Colonic mucosa (tissue), 4 donors: Measurements from ENCODE around the gene TLCD4. TPM values are rescaled to one million over a fixed set of nuclear protein-coding genes. Genes with fewer than 3 reads are reported as not detected.

Experiments
- DNase-seq: peaks from one replicate; pipeline ENCODE4 v3.0.0-alpha.2; 2020
- H3K27ac ChIP-seq: fragments of 200-600 bp; one replicate; pipeline ENCODE4 v1.8.0; 2021
- H3K27me3 ChIP-seq: fragments of 200-600 bp; one replicate; pipeline ENCODE4 v1.8.0; 2021
- H3K36me3 ChIP-seq: fragments of 200-600 bp; one replicate; pipeline ENCODE4 v1.8.0; 2021
- H3K4me1 ChIP-seq: fragments of 200-600 bp; one replicate; pipeline ENCODE4 v1.8.0; 2021; ENCODE audit warnings: mild to moderate bottlenecking
- H3K4me3 ChIP-seq: fragments of 200-600 bp; one replicate; pipeline ENCODE4 v1.8.0; 2021
- H3K9ac ChIP-seq, 2 donors: one replicate each; pipeline ENCODE4 v1.7.0; 2013; ENCODE audit warnings: control low read depth in 2 of 2, low read depth in 2 of 2, low read length in 2 of 2
- H3K9me3 ChIP-seq: fragments of 200-600 bp; one replicate; pipeline ENCODE4 v1.8.0; 2021
- intact Hi-C: fragments of 100-400 bp; cut with DNase I; formaldehyde crosslinking; loops from one replicate; pipeline ENCODE4 v1.14.1; 2022
- total RNA-seq, 2 donors: library from RNA; stranded (reverse); fragmentation: NEBNext Ultra II Directional in 1 of 2; extraction: Animal tissue kit (Norgen Biotek cat#: 25700) in 1 of 2; gene quantifications; one replicate each; pipeline ENCODE4 v1.2.1, GENCODE V29; 2021
- TF ChIP-seq, protein P1 (sequence below): fragments of 200-600 bp; IDR thresholded peaks from one replicate; pipeline ENCODE4 v1.8.0; 2022; ENCODE audit warnings: antibody characterized with exemption, mild to moderate bottlenecking
- donor health status: healthy.
- donor health status: DM: no; HTN: no; CAD: no.
- donor health status: DM: no; HTN: no; CAD: no.

TLCD4 gene
- total RNA-seq, 2 donors from 2014 or later: 28.3 to 46.0 TPM

DNA sequence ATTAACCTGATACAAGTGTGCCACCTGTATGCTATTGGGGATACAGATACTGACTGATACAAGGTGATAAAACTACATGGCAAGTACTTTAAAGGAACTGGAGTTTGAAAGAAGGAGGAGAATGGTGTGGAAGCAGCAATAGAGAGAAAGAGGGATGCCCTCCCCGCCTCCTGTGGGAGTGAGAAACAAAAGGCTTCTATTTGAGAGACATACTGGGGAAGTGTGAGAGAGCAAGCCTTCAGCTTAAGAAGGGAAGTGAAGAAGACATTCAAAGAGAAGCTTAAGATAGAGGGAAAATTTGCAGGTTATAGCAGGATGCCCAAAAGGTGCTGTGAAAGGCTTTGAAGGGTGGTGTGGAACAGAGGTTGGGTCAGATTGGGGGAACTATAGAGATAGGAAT, 36.7 kb upstream of the TLCD4 start:
- no peak for DNase-seq
- no peak overlapping the region for H3K9ac ChIP-seq
- intact Hi-C loops: no loop called here

DNA sequence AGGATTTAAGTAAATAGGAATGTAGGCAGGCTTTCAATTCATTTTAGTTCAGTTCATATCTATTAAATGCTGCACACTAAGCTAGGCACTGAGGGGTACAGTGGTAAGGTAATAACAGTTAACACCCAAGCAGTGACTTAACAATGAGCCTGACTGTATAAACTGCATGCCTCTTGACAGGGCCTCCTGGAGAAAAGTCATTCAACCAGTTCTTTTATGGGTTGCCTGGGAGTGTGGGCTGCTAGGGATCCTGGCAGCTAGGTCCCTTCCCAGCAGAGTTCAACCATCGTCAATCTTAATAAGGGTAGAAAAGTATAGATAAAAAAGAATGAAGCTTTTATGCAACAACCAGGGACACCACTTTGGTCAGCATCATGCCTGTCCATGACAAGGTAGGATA, 36.3 kb upstream of the TLCD4 start:
- Histone ChIP-seq H3K27me3 (no peaks in the 10 kb centered on the region), H3K4me3 (no peak overlapping the region)
- intact Hi-C loops: no loop called here

More for the DNA sequence above, 36.7 kb upstream of the TLCD4 start:
- H3K27me3 ChIP-seq: no peaks in the 10 kb centered on the region
- TF ChIP-seq, protein P1, sequence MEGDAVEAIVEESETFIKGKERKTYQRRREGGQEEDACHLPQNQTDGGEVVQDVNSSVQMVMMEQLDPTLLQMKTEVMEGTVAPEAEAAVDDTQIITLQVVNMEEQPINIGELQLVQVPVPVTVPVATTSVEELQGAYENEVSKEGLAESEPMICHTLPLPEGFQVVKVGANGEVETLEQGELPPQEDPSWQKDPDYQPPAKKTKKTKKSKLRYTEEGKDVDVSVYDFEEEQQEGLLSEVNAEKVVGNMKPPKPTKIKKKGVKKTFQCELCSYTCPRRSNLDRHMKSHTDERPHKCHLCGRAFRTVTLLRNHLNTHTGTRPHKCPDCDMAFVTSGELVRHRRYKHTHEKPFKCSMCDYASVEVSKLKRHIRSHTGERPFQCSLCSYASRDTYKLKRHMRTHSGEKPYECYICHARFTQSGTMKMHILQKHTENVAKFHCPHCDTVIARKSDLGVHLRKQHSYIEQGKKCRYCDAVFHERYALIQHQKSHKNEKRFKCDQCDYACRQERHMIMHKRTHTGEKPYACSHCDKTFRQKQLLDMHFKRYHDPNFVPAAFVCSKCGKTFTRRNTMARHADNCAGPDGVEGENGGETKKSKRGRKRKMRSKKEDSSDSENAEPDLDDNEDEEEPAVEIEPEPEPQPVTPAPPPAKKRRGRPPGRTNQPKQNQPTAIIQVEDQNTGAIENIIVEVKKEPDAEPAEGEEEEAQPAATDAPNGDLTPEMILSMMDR: no peak
- no peaks in the 10 kb centered on the region for H3K4me1 ChIP-seq
- no peak overlapping the region for H3K27ac ChIP-seq
- no peak overlapping the region for H3K4me3 ChIP-seq
- H3K9me3 ChIP-seq: no peaks in the 10 kb centered on the region
- H3K36me3 ChIP-seq: no peaks in the 10 kb centered on the region

DNA sequence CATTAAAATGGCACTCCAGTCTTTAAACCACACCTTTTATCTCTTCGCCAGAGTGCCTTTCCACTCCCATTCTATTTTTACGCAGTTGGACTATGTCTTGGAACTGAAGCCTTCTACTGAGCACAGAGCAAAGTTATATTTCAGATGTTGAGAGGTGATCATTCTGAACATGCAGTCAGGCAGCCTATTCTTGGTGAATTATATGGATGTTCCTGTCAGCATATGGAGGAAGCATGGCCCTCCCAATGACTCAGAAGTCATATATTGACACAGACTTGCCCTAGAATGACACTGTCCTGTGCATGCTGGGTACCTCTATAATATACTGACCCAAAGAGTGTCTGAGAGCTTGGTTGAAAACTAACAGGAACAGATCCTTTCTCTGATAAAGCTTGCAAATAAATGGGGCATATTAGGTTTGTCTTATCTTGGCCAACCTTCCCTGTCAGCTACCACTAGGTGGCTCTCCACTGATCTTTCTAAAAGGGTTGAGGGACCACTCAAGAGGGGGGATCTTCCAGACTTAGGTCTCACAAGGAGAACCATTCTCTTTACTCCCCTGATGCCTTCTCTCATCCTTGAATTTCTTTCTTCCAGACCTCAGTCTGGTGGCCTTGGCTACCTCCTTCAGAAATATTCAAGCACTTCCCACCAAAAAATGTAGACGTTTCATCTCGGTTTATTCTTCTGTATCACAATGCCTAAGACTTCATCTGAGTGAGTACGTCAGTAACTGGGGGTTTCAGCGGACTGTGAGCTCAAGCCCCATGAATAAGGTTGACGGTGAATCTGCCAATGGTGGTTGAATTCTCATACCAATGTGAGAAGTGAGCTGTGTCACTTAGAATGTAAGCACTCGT, 32.6 kb upstream of the TLCD4 start:
- Histone ChIP-seq H3K27ac (peak overlapping the region; percentile 64), H3K36me3 (no peaks in the 10 kb centered on the region), H3K9ac (no peak overlapping the region), H3K9me3 (no peaks in the 10 kb centered on the region), H3K4me3 (no peak overlapping the region), H3K4me1 (no peaks in the 10 kb centered on the region), H3K27me3 (no peaks in the 10 kb centered on the region)
- peak; percentile 40 for DNase-seq
- intact Hi-C loops: no loop called here
- TF ChIP-seq, protein P1: peak; percentile 47

More for the DNA sequence above, 36.3 kb upstream of the TLCD4 start:
- Histone ChIP-seq H3K9me3 (no peaks in the 10 kb centered on the region), H3K4me1 (no peaks in the 10 kb centered on the region), H3K9ac (no peak overlapping the region), H3K27ac (no peak overlapping the region), H3K36me3 (no peaks in the 10 kb centered on the region)
- TF ChIP-seq, protein P1: no peak
- no peak for DNase-seq

DNA sequence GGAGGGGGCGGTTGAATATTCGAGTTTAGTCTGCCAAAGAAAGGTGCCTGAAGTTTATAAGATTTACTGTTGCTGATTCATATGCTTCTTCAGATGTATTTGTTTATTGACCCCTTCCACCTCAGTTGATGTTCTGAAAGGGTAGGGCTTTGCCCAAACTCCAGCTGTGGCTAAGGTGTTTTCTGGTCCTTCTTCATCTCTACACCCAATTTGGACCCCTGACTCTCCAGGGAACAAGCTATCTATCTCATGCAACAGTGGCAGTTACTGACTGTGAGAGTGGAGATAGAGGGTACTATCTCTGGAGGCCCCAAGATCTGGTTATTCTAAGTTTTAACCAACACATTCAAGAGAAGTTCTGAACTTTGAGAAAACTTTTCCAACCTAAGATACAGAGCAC, 31.8 kb upstream of the TLCD4 start:
- Histone ChIP-seq H3K36me3 (no peaks in the 10 kb centered on the region), H3K27ac (no peak overlapping the region), H3K27me3 (no peaks in the 10 kb centered on the region), H3K4me3 (no peak overlapping the region), H3K4me1 (no peaks in the 10 kb centered on the region), H3K9me3 (no peaks in the 10 kb centered on the region), H3K9ac (no peak overlapping the region)
- intact Hi-C loops: no loop called here
- no peak for DNase-seq
- TF ChIP-seq, protein P1: no peak

DNA sequence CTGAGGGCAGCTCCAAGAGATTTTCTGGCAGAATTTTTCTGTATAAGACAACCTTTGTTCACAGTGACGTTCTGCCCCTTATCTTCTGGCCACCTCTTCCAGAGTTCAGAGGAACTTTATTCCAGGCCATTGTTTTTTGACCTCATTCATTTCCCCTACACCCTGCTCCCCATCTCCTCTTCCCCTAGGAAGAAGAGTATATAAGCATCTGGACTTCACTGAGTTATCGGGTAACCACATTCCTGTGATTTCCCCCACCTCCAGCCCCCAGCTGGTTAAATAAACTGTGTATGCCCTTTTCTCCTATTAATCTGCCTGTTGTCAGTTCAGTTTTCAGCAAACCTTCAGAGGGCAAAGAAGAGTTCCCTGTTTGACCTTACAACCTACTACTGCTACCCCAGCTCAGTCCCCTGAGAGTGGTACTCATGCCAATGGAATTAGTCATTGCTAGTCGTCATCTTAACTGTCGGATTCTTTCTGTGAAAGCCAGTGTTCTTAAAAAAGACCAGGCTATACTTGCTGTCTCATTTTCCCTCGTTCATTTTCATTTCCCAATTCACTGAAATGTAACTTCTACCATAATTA, 30.1 kb upstream of the TLCD4 start:
- Histone ChIP-seq H3K27me3 (no peaks in the 10 kb centered on the region), H3K36me3 (no peaks in the 10 kb centered on the region), H3K4me1 (no peaks in the 10 kb centered on the region), H3K4me3 (no peak overlapping the region), H3K27ac (no peak overlapping the region), H3K9me3 (no peaks in the 10 kb centered on the region), H3K9ac (no peak overlapping the region)
- no peak for DNase-seq
- intact Hi-C loops: no loop called here
- TF ChIP-seq, protein P1: no peak
